ENCODE measurements around the gene DIPK1B. TPM values are rescaled to one million over a fixed set of nuclear protein-coding genes. Genes with fewer than 3 reads are reported as not detected.
A peak's percentile ranks its signal among the peaks of the same experiment; 100 is the strongest.

DIPK1B gene
- total RNA-seq, 1 donor from 2014 or later: 1.1 TPM

DNA sequence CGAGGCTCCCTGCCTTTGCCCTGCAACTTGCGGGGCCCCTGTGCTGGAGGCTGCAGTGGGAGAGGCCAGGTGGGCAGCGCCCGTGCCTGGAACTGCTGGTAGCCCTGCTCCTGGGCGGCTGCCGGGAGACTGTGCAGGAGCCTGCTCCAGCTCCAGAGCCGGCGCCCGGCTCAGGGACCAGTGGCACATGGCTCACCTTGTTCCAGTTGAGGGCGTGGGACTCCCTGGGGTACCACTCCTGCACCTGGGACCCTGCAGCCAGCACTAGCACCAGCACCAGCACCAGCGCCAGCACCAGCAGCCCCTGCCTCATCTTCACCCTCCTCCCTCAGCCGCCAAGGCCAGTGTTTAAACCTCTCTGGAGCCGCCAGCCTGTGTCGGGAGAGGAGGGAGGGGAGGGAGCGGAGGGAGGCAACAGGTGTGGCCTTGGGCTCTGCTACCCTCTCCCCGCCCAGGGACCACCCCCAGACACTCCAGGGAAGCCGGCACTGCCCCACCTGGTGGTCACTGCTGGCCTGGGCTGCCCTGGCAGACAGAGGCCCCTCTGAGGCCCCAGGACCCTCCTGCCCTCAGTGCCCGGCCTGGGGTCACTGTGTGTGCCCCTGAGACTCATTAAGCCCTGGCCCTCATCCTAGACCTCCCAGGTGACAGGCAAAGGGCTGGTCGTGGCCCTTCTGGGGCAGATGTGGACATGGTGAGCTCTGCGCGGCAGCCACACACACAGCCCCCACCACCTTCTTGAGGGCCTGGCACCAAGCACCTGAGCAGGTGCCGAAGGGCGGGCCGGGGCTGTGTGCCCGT lies 30.4 kb downstream of the DIPK1B start, which contains the start of gene LCN10:
TSS of gene LCN10 (minus strand) at position 350 of the 801 bp plus-strand sequence. CDS start at position 313, 37 bp downstream.
- H3K36me3 Mint-ChIP-seq (ENCODE audit: low read depth): no peaks in the 10 kb centered on the region
- peaks cover 7% of the 10 kb centered on the region for H3K27me3 Mint-ChIP-seq
- H3K4me1 Mint-ChIP-seq: peaks cover 5% of the 10 kb centered on the region
- DNase-seq: no peak
- intact Hi-C loops (cut with micrococcal nuclease): no loop called here
- no peak within 1 kb of the TSS for H3K27ac Mint-ChIP-seq
- peak within 1 kb of the TSS; percentile 60 for H3K4me3 Mint-ChIP-seq
- no peaks in the 10 kb centered on the region for H3K9me3 Mint-ChIP-seq

DNA sequence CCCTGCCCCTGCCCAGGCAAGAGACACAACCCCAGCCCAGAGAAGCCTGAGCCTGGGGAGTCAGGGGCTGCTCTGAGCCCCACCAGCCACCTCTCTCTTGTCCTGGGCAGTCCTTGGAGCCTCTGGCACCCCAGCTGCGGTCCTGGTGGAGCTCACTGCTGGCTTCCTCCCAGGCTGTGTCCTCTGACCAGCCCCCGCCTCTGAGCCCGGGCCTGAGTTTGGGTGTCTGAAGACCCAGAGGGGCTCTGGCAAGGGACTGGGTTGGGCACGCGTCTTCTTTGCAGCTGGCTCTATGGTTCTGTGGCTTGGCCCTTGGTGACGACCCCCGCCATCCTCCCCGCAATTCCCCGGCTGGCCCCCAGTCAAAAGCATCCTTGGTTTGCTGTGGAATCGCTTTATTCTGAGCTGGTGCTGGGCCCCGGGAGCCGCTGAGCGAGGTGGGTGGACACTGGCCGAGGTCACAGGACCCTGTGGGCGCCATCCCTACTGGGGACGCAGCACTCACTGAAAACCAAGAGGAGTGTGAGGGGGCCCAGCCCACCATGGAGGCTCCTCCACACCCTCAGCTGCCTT lies 31.4 kb downstream of the DIPK1B start:
- DNase-seq: no peak
- no peak overlapping the region for H3K27ac Mint-ChIP-seq
- peaks cover 5% of the 10 kb centered on the region for H3K4me1 Mint-ChIP-seq
- H3K9me3 Mint-ChIP-seq: no peaks in the 10 kb centered on the region
- intact Hi-C loops (cut with micrococcal nuclease): no loop called here
- no peak overlapping the region for H3K4me3 Mint-ChIP-seq
- H3K36me3 Mint-ChIP-seq (ENCODE audit: low read depth): no peaks in the 10 kb centered on the region
- peaks cover 4% of the 10 kb centered on the region for H3K27me3 Mint-ChIP-seq

DNA sequence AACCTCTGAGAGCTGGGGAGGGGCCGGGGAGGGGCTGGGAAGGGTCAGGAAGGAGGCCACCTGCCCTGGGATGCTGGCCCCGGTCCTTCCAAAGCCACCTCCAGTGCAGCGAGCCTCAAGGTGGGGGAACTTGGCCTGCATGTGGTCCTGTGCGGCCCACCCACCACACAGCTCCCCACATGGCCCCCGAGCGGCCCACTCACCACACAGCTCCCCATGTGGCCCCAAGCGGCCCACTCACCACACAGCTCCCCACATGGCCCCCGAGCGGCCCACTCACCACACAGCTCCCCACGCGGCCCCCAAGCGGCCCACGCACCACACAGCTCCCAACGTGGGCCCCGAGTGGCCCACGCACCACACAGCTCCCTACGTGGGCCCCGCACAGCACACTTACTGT lies 32.4 kb downstream of the DIPK1B start:
- H3K36me3 Mint-ChIP-seq (ENCODE audit: low read depth): no peaks in the 10 kb centered on the region
- intact Hi-C loops (cut with micrococcal nuclease): no loop called here
- DNase-seq: no peak
- H3K4me3 Mint-ChIP-seq: no peak overlapping the region
- H3K27me3 Mint-ChIP-seq: peaks cover 4% of the 10 kb centered on the region
- no peak overlapping the region for H3K27ac Mint-ChIP-seq
- H3K4me1 Mint-ChIP-seq: peaks cover 5% of the 10 kb centered on the region
- no peaks in the 10 kb centered on the region for H3K9me3 Mint-ChIP-seq

DNA sequence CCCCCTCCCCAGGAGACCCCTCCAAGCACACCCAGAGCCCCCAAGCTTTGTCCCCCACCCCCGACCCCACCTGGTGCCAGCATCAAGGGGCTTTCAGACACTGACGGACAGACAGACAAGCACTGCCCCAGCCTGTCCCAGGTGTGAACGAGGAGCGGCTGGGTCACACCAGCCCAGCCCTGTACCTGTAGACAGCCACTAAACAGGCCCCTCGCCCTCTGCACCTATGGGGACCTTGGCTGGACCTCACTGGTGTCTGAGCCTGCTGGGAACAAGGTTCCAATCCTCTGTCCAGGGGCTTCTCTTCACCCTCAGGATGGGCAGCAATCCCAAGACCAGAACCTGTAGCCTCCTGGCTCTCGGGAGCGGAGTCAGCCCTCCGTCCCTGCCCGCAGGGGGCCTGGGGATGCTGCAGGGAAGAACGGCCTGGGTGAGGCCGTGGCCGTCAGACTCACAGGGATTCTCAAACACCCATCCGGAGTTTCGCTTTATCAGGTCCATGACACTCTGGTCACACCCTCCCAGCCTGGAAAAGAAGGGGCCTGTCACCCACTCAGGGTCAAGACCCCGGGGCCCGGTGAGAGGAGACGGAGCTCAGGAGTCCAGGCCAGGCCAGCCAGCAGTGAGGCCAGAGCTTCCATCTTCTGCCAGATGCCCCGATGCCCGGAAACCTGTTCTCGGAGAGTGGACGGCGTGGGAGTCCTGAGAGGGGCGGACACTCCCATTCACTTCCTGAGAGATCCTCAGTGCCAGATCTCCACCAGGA lies 33.2 kb downstream of the DIPK1B start:
- Mint-ChIP-seq H3K27ac (no peak overlapping the region), H3K4me1 (peaks cover 6% of the 10 kb centered on the region), H3K27me3 (peaks cover 4% of the 10 kb centered on the region), H3K4me3 (no peak overlapping the region), H3K36me3 (ENCODE audit: low read depth) (peaks cover under 1% of the 10 kb centered on the region), H3K9me3 (no peaks in the 10 kb centered on the region)
- intact Hi-C loops (cut with micrococcal nuclease): no loop called here
- DNase-seq: no peak

DNA sequence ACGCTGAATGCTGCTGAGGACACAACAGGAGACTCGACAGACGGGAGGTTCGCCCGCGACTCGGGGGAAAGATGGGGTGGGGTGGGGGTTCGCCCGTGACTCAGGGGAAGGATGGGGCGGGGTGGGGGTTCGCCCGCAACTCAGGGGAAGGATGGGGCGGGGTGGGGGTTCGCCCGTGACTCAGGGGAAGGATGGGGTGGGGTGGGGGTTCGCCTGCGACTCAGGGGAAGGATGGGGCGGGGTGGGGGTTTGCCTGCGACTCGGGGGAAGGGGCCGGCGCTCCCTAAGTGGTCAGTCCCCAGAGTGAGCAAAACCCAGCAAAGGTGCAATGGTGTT lies 33.8 kb downstream of the DIPK1B start:
- DNase-seq: no peak
- peaks cover 3% of the 10 kb centered on the region for H3K36me3 Mint-ChIP-seq (ENCODE audit: low read depth)
- H3K4me3 Mint-ChIP-seq: no peak overlapping the region
- H3K27me3 Mint-ChIP-seq: peaks cover 4% of the 10 kb centered on the region
- no peaks in the 10 kb centered on the region for H3K9me3 Mint-ChIP-seq
- H3K27ac Mint-ChIP-seq: no peak overlapping the region
- intact Hi-C loops (cut with micrococcal nuclease): no loop called here
- H3K4me1 Mint-ChIP-seq: peaks cover 11% of the 10 kb centered on the region

DNA sequence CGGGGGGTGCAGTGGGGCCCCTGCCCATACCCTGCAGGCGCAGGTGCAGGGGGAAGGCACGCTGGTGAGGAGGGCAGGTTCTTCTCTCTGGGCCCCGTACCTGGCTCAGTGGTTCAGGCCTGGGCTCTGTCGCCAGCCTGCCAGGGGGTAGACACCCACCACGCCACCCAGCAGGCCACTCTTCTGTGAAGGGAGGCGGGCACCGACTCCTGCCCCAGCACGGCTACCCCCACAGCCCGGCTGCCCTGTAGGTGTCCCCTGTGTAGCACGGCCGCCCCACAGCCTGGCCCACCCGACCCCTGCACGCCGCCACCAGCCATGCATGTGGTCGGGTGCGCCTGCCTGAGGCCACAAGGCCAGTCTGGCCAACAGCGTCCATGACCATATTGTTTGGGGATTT lies 34.2 kb downstream of the DIPK1B start:
- intact Hi-C loops (cut with micrococcal nuclease): no loop called here
- no peak overlapping the region for H3K27ac Mint-ChIP-seq

DNA sequence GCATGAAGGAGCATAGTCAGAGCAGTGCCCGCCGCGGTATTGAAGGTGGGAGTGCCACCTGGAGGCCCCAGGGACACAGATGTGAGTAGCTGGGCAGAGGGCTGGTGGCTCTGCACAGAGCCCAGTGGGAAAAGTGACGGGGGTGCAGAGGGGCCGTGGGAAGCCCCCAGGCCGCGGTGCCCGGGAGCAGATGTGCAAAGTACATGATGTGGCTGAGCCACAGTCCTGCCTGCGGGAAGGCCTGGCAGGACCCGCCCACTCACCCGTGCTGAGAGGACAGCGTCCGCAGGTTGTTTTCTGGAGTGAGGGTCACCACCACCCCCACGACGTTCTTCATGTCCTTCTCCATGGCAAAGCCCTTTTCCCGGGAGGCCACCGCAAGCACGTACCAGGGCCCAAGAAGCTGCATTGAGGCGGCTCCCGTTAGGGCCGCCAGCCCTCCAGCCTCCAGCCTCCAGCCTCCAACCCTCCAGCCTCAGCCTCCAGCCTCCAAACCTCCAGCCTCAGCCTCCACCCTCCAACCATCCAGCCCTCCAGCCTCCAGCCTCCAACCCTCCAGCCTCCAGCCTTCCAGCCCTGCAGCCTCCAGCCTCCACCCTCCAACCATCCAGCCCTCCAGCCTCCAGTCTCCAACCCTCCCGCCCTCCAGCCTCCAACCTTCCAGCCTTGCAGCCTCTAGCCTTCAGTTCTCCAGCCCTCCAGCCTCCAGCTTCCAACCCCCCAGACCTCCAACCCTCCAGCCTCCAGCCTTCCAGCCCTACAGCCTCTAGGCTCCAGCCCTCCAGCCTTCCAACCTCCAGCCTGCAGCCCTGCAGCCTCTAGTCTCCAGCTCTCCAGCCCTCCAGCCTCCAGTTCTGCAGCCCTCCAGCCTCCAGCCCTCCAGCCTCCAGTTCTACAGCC lies 35.0 kb downstream of the DIPK1B start:
- Mint-ChIP-seq H3K27me3 (peaks cover 3% of the 10 kb centered on the region), H3K4me3 (no peak overlapping the region), H3K4me1 (peaks cover 6% of the 10 kb centered on the region), H3K9me3 (peaks cover 8% of the 10 kb centered on the region), H3K27ac (no peak overlapping the region), H3K36me3 (ENCODE audit: low read depth) (peaks cover 7% of the 10 kb centered on the region)
- intact Hi-C loops (cut with micrococcal nuclease): no loop called here
- DNase-seq: no peak

More for the DNA sequence above, 34.2 kb downstream of the DIPK1B start:
- Mint-ChIP-seq H3K4me3 (no peak overlapping the region), H3K36me3 (ENCODE audit: low read depth) (peaks cover 3% of the 10 kb centered on the region), H3K27me3 (peaks cover 3% of the 10 kb centered on the region), H3K4me1 (peaks cover 9% of the 10 kb centered on the region), H3K9me3 (peaks cover 1% of the 10 kb centered on the region)
- no peak for DNase-seq

DNA sequence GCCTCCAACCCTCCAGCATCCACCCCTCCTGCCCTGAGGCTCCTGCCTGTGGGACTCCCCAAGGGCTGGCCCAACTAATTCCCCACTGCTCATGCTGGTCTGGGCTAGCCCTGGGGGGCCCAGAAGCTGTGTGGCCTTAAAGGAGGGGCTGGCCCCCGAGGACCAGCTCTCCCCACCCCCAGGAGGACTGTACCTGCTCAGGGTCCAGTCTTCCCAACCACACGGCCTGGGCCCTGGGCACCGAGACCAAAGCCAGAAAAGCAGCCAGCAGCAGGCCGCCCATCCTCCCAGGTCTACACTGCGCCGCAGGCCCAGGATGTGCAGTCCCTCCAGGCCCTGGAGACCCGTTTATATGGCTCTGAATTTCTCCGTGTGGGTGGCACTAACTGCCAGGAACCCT lies 35.8 kb downstream of the DIPK1B start, which contains the start of gene LCN6:
TSS of gene LCN6 (minus strand) at position 325 of the 400 bp plus-strand sequence. CDS start at position 283, 42 bp downstream.
- Mint-ChIP-seq H3K9me3 (peaks cover 14% of the 10 kb centered on the region), H3K27ac (no peak within 1 kb of the TSS), H3K27me3 (peaks cover 4% of the 10 kb centered on the region), H3K4me3 (no peak within 1 kb of the TSS), H3K4me1 (peaks cover 6% of the 10 kb centered on the region), H3K36me3 (ENCODE audit: low read depth) (peaks cover 8% of the 10 kb centered on the region)
- intact Hi-C loops (cut with micrococcal nuclease): no loop called here
- no peak for DNase-seq

DNA sequence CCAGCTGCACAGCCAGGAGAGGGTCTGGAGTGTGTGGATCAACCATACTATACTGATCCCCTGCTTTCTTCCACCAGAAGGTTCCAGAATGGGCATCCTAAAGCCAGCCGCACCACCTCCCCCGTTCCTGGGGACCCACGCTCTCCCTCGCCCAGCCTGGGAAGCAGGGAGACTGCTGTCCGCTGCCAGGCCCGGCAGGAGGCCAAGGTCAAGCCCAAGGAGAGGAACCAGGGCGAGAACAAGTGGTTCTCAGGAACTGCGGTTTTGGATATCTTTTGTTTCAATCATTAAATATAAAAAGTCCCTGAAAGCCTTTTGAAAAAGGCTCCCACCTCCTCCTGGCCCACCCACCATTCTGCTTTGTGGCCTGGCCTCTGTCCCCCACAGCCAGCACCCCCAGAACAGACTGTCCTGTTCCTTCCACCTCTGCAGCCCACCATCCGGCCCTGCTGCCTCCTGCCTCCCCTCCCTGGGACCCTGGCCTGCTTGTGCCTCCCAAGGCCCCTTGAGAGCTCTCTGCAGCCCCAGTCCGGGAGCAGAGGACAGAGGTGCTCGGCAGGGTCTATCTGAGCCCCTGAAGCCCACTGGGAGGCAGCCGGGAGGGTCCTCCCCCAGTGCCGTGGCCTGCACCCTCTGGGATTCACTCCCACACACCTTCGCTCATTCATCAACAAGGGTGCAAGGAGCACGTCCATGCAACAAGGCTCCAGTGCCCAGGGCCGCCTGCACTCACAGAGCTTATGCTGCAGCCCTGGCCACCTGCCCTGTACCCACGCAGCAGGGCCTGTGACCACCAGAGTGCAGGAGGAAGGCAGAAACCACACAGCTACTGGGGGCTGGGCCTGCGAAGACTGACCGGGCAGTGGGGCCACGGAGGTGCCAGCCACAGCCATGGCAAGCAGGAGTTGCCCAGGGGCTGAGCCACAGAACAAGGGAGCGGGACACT lies 36.6 kb downstream of the DIPK1B start:
- no peak overlapping the region for H3K27ac Mint-ChIP-seq
- H3K4me1 Mint-ChIP-seq: peaks cover 6% of the 10 kb centered on the region
- no peak for DNase-seq
- H3K36me3 Mint-ChIP-seq (ENCODE audit: low read depth): peaks cover 8% of the 10 kb centered on the region
- peaks cover 14% of the 10 kb centered on the region for H3K9me3 Mint-ChIP-seq
- H3K4me3 Mint-ChIP-seq: no peak overlapping the region
- intact Hi-C loops (cut with micrococcal nuclease): no loop called here
- peaks cover 1% of the 10 kb centered on the region for H3K27me3 Mint-ChIP-seq

DNA sequence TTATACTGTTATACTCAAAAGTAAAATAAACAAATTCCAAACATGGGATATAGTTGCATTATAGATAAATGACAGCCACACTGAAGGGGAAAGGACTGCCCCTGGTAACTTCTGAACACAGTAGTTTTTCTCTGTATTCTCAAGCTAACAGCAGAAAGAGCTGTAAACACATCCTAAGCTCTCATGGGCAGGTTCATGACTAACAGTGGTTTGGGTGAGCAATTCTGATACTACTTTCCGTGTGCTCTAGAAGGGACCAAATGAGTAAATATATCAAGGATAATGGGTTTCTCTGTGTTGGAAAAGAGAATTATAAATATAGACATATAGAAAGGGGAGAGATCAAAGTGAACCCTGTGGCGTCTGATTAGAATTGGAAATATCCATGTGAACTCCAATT lies 38.2 kb downstream of the DIPK1B start:
- Mint-ChIP-seq H3K4me3 (no peak overlapping the region), H3K4me1 (peaks cover 6% of the 10 kb centered on the region), H3K9me3 (peaks cover 16% of the 10 kb centered on the region), H3K27me3 (peaks cover 1% of the 10 kb centered on the region), H3K36me3 (ENCODE audit: low read depth) (peaks cover 8% of the 10 kb centered on the region), H3K27ac (peak overlapping the region; percentile 34)
- no peak for DNase-seq
- intact Hi-C loops (cut with micrococcal nuclease): no loop called here

DNA sequence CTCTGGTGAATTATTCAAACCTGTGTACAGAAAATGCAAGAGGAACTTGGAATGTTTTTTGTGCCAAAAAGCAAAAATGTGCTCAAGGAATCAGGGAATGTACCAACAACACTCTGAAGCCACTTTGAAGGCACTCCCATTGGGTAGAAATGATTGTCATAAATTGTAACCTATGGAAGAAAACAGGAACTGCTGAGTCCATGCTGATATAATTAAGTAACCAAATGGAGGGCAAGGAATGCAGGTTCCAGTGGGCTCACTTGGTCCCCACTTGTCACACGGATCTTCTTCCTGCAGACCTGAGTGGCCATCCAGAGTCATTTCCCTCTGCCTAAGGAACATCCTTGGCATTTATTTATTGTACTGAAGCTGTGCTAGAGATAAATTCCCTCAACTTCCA lies 38.9 kb downstream of the DIPK1B start:
- peaks cover 18% of the 10 kb centered on the region for H3K9me3 Mint-ChIP-seq
- H3K4me3 Mint-ChIP-seq: no peak overlapping the region
- peaks cover 1% of the 10 kb centered on the region for H3K27me3 Mint-ChIP-seq
- peaks cover 8% of the 10 kb centered on the region for H3K36me3 Mint-ChIP-seq (ENCODE audit: low read depth)
- intact Hi-C loops (cut with micrococcal nuclease): no loop called here
- no peak for DNase-seq
- H3K27ac Mint-ChIP-seq: no peak overlapping the region
- peaks cover 6% of the 10 kb centered on the region for H3K4me1 Mint-ChIP-seq

DNA sequence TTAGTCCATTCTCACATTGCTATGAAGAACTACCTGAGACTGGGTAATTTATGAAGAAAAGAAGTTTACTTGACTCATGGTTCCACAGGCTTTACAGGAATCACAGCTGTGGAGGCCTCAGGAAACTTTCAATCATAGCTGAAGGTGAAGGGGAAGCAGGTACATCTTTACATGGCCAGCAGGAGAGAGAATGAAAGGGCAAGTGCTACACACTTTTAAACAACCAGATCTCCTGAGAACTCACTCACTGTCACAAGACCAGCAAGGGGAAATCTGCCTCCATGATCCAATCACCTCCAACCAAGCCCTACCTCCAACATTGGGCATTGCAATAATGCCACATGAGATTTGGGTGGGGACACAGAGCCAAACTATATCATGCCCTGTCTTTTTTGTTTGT lies 39.4 kb downstream of the DIPK1B start:
- Mint-ChIP-seq H3K27me3 (peaks cover 1% of the 10 kb centered on the region), H3K4me1 (peaks cover 6% of the 10 kb centered on the region), H3K36me3 (ENCODE audit: low read depth) (peaks cover 8% of the 10 kb centered on the region), H3K27ac (no peak overlapping the region), H3K4me3 (no peak overlapping the region), H3K9me3 (peaks cover 18% of the 10 kb centered on the region)
- intact Hi-C loops (cut with micrococcal nuclease): no loop called here
- no peak for DNase-seq

Data from activated CD4-positive, alpha-beta T cell treated with anti-CD3 and anti-CD28 coated beads, Interleukin-2, amount 10 ng/mL, durations not matched to agents 24 days and 14 days (primary cell).